HCT116 (cell line): ENCODE results near the gene FAM53B. TPM values are rescaled to one million over a fixed set of nuclear protein-coding genes. Genes with fewer than 3 reads are reported as not detected.

Experiments used
- ATAC-seq: fragments of 200-7000 bp; cut with Tn5 transposase; 2 replicates; pipeline ENCODE4 v1.9.1; 2020; ENCODE audit warnings: mild to moderate bottlenecking, moderate library complexity
- BruUV-seq: library from RNA; stranded (reverse); fragments of 400-500 nt; replicated peaks from 2 replicates; lab custom pipeline; 2021; lab: Mats Ljungman, UMichigan
- CTCF ChIA-PET: fragments of 300-600 bp; sonication (Branson Sonifier 250); formaldehyde crosslinking; loops from one replicate; lab custom pipeline; 2021; ENCODE audit warnings: antibody characterized with exemption; lab: Charles Lee
- POLR2A ChIA-PET: fragments of 300-600, 350-600 bp; sonication (Branson Sonifier 250); formaldehyde crosslinking; loops from one replicate; lab custom pipeline; 2021; ENCODE audit warnings: antibody characterized with exemption; lab: Charles Lee
- RAD21 ChIA-PET, 2 experiments: fragments of 300-600 bp; sonication (Branson Sonifier 250); formaldehyde crosslinking; loops; one replicate each; lab custom pipeline; 2023; ENCODE audit warnings: low total read pairs in 2 of 2; ENCODE audit not compliant: uncharacterized antibody in 2 of 2, unreplicated experiment in 2 of 2, low non-redundant PET in 1 of 2; lab: Charles Lee
- DNase-seq: peaks from one replicate; pipeline ENCODE4 v3.0.0-alpha.2; 2010; ENCODE audit warnings: low read depth, low spot score
- H2AFZ ChIP-seq: fragments of 200-600 bp; shearing (Covaris generic), sonication (generic); 2 replicates; pipeline ENCODE4 v1.6.1; 2017; ENCODE audit warnings: low read depth, mixed run types, mixed read lengths, antibody characterized with exemption, low read length; ENCODE audit not compliant: poor library complexity, severe bottlenecking
- H3K27ac ChIP-seq: 2 replicates; pipeline ENCODE4 v1.5.1; 2012; ENCODE audit warnings: low read depth, low read length
- H3K27me3 ChIP-seq: fragments of 200-600 bp; sonication (generic); 2 replicates; pipeline ENCODE4 v1.6.1; 2016; ENCODE audit warnings: mixed run types, low read length, mixed read lengths; ENCODE audit not compliant: insufficient read depth
- H3K36me3 ChIP-seq, 2 experiments: fragments of 200-500 bp in 1 of 2; fragments of 200-600 bp in 1 of 2; sonication (Bioruptor generic) in 1 of 2; sonication (generic) in 1 of 2; 2 replicates each; pipeline versions ENCODE4 v1.5.1 to v1.6.1; 2014 to 2016; ENCODE audit warnings: low read length in 2 of 2, inconsistent platforms in 1 of 2, mixed read lengths in 1 of 2, mixed run types in 1 of 2; ENCODE audit not compliant: insufficient read depth in 2 of 2, control insufficient read depth in 1 of 2
- H3K4me1 ChIP-seq, 2 experiments: fragments of 200-600 bp in 1 of 2; sonication (generic) in 1 of 2; 2 replicates each; pipeline versions ENCODE4 v1.5.1 to v1.6.1; 2012 to 2017; ENCODE audit warnings: low read length in 2 of 2, inconsistent platforms in 1 of 2, mild to moderate bottlenecking in 1 of 2, mixed read lengths in 1 of 2, mixed run types in 1 of 2, moderate library complexity in 1 of 2; ENCODE audit not compliant: insufficient read depth in 2 of 2, control insufficient read depth in 1 of 2
- H3K4me2 ChIP-seq: fragments of 200-600 bp; sonication (generic); 2 replicates; pipeline ENCODE4 v1.6.1; 2017; ENCODE audit warnings: mixed run types, low read length, mixed read lengths
- H3K4me3 ChIP-seq, 2 experiments: fragments of 200-600 bp in 1 of 2; sonication (generic) in 1 of 2; replicated peaks in 1 of 2; 2 replicates each; pipeline ENCODE4 v1.5.1; 2011 to 2016; ENCODE audit warnings: low read length in 2 of 2, control low read depth in 1 of 2, low read depth in 1 of 2, mild to moderate bottlenecking in 1 of 2, mixed read lengths in 1 of 2, mixed run types in 1 of 2
- H3K79me2 ChIP-seq: fragments of 200-600 bp; sonication (generic); 2 replicates; pipeline ENCODE4 v1.6.1; 2017; ENCODE audit warnings: mild to moderate bottlenecking, mixed run types, low read length, moderate library complexity, mixed read lengths; ENCODE audit not compliant: insufficient read depth
- H3K9ac ChIP-seq: fragments of 200-600 bp; sonication (generic); 2 replicates; pipeline ENCODE4 v1.6.1; 2016; ENCODE audit warnings: low read length, mixed read lengths
- H3K9me2 ChIP-seq: fragments of 200-600 bp; sonication (generic), shearing (Covaris generic); 2 replicates; pipeline ENCODE4 v1.6.1; 2017; ENCODE audit warnings: mixed run types, mild to moderate bottlenecking, moderate library complexity; ENCODE audit not compliant: insufficient read depth
- H3K9me3 ChIP-seq, 2 experiments: fragments of 200-500 bp in 1 of 2; fragments of 200-600 bp in 1 of 2; sonication (Bioruptor generic) in 1 of 2; sonication (generic) in 1 of 2; 2 replicates each; pipeline ENCODE4 v1.6.1; 2014 to 2017; ENCODE audit warnings: low read length in 2 of 2, mixed read lengths in 2 of 2, inconsistent platforms in 1 of 2, low read depth in 1 of 2, mild to moderate bottlenecking in 1 of 2, mixed run types in 1 of 2, moderate library complexity in 1 of 2; ENCODE audit not compliant: control insufficient read depth in 1 of 2, insufficient read depth in 1 of 2
- H4K20me1 ChIP-seq: fragments of 200-600 bp; sonication (generic), shearing (Covaris generic); 2 replicates; pipeline ENCODE4 v1.6.1; 2017; ENCODE audit warnings: mixed run types, mild to moderate bottlenecking, moderate library complexity; ENCODE audit not compliant: insufficient read depth
- TCF7L2 ChIP-seq: IDR thresholded peaks from 2 replicates; pipeline ENCODE4 v1.7.0; 2011; ENCODE audit warnings: borderline replicate concordance, inconsistent platforms; ENCODE audit not compliant: insufficient read depth, insufficient read length; ENCODE audit errors: extremely low read depth
- ZNF274 ChIP-seq: fragments of 200-500 bp; sonication (Bioruptor generic); IDR thresholded peaks from 2 replicates; pipeline ENCODE4 v1.6.1; 2014; ENCODE audit warnings: mild to moderate bottlenecking, low read depth, low read length, inconsistent platforms
- intact Hi-C: fragments of 100-400 bp; cut with micrococcal nuclease; formaldehyde crosslinking; loops from 2 replicates; pipeline ENCODE4 v1.10.0; 2022
- total RNA-seq: library from RNA; stranded (reverse); gene quantifications from one replicate; pipeline ENCODE4 v1.2.1, GENCODE V29; 2021; ENCODE audit not compliant: unreplicated experiment
- TF ChIP-seq, protein P1 (sequence below): IDR thresholded peaks from 2 replicates; pipeline ENCODE4 v1.6.1; 2012; ENCODE audit warnings: low read depth

The FAM53B gene
- total RNA-seq, 1 experiment from 2014 or later, result 19.6 TPM

DNA sequence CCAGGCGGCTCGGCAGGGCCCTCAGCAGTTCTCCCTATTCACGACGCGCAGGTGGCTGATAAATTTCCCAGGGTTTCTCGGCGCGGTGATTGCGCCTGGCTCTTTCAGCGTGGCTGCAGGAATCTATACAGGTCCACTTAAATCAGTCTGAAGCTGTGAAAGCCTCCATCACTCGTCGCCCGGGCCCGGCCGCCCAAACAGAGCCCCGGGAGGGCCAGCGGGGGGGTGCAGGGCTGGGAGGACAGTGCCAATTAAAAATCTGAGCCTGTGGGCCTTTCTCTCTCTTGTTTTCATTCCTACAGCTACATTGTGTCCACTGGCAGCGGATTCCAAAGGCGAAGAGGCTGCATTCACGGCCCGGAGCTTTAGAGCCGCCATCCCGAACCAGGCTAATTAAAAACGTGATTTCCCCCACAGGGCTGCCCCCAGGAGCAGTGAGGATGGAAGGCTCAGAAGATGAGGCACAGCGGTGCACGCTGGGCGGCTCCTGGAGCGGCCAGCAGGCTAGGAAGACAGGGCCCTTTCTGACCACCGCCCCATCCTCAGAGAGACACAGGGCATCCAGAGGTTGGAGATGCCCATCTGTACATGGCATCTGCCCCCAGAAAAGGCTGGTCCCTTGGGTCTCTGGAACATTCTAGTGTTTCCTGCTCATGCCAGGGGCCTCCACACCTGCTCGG is 100.7 kb downstream of the FAM53B start:
- no peak overlapping the region for H3K4me2 ChIP-seq
- no peaks in the 10 kb centered on the region for H3K9me3 ChIP-seq
- H3K36me3 ChIP-seq, result no peaks in the 10 kb centered on the region
- no peaks in the 10 kb centered on the region for H3K79me2 ChIP-seq
- H3K4me3 ChIP-seq, result no peak overlapping the region
- no peak overlapping the region for H2AFZ ChIP-seq
- intact Hi-C loops, result no loop called here
- no peaks in the 10 kb centered on the region for H4K20me1 ChIP-seq
- H3K27me3 ChIP-seq, result no peaks in the 10 kb centered on the region
- BruUV-seq, result no TSS peak
- H3K27ac ChIP-seq, result no peak overlapping the region
- H3K9me2 ChIP-seq, result no peaks in the 10 kb centered on the region
- H3K9ac ChIP-seq, result no peak overlapping the region
- ATAC-seq, result no peak
- ChIA-PET POLR2A (no interaction called here), CTCF (interaction anchor here (0.9 kb wide), 1 partner anchor 98 kb away, joined by 4 read pairs; no protein-coding TSS in a partner anchor), RAD21 (no interaction called here)
- no peak for DNase-seq
- no peak for TF ChIP-seq ZNF274
- TF ChIP-seq, protein P1, sequence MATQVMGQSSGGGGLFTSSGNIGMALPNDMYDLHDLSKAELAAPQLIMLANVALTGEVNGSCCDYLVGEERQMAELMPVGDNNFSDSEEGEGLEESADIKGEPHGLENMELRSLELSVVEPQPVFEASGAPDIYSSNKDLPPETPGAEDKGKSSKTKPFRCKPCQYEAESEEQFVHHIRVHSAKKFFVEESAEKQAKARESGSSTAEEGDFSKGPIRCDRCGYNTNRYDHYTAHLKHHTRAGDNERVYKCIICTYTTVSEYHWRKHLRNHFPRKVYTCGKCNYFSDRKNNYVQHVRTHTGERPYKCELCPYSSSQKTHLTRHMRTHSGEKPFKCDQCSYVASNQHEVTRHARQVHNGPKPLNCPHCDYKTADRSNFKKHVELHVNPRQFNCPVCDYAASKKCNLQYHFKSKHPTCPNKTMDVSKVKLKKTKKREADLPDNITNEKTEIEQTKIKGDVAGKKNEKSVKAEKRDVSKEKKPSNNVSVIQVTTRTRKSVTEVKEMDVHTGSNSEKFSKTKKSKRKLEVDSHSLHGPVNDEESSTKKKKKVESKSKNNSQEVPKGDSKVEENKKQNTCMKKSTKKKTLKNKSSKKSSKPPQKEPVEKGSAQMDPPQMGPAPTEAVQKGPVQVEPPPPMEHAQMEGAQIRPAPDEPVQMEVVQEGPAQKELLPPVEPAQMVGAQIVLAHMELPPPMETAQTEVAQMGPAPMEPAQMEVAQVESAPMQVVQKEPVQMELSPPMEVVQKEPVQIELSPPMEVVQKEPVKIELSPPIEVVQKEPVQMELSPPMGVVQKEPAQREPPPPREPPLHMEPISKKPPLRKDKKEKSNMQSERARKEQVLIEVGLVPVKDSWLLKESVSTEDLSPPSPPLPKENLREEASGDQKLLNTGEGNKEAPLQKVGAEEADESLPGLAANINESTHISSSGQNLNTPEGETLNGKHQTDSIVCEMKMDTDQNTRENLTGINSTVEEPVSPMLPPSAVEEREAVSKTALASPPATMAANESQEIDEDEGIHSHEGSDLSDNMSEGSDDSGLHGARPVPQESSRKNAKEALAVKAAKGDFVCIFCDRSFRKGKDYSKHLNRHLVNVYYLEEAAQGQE, result no peak
- no peak for TF ChIP-seq TCF7L2
- peaks cover 6 to 20% of the 10 kb centered on the region in 2 experiments; a peak in 3 of 4 replicates for H3K4me1 ChIP-seq
